Sigmoid colon (tissue), 4 donors: ENCODE measurements around the gene PRIMA1.
"Not testable (repeated sequence)": the region's sequence is repeated elsewhere in the genome, so short reads cannot be mapped to it uniquely, and the experiment has no call there.

Source experiments
- CTCF ChIP-seq, 4 experiments: fragments of 450-650 bp in 3 of 4; fragments of 200-600 bp in 1 of 4; IDR thresholded peaks; one replicate each; pipeline ENCODE4 v1.5.1; 2016 to 2019; ENCODE audit warnings: antibody characterized with exemption in 4 of 4, mild to moderate bottlenecking in 3 of 4, moderate library complexity in 2 of 4
- EP300 ChIP-seq, 4 donors: sonication (generic); formaldehyde crosslinking; IDR thresholded peaks; one replicate each; pipeline ENCODE4 v1.6.1; 2017; ENCODE audit warnings: antibody characterized with exemption in 4 of 4

- not testable (repeated sequence) for TF ChIP-seq CTCF, EP300 (IDR thresholded peaks at IDR 0.05)
Observed at GRCh38 chr14:93809491-93810420, 21.5 kb upstream of the PRIMA1 start.
